DOHH2 (cell line): ENCODE measurements around the gene ARHGAP6.

Experiments used
- H3F3A ChIP-seq: fragments of 200-600 bp; sonication (generic), shearing (Covaris generic); 2 replicates; pipeline ENCODE4 v1.6.0; 2016; ENCODE audit warnings: antibody characterized with exemption, mild to moderate bottlenecking; ENCODE audit not compliant: control insufficient read depth, insufficient read depth
- H3K27ac ChIP-seq: fragments of 200-600 bp; sonication (generic); 2 replicates; pipeline ENCODE4 v1.5.1; 2014; ENCODE audit warnings: low read depth, mild to moderate bottlenecking, low read length, moderate library complexity
- H3K27me3 ChIP-seq: fragments of 200-600 bp; sonication (generic); 2 replicates; pipeline ENCODE4 v1.6.1; 2014; ENCODE audit warnings: mild to moderate bottlenecking, low read length, mixed read lengths; ENCODE audit not compliant: control insufficient read depth
- H3K36me3 ChIP-seq: fragments of 200-600 bp; sonication (generic); 2 replicates; pipeline ENCODE4 v1.6.1; 2014; ENCODE audit warnings: mild to moderate bottlenecking, low read length, moderate library complexity, mixed read lengths; ENCODE audit not compliant: control insufficient read depth
- H3K4me1 ChIP-seq: fragments of 200-600 bp; sonication (generic); 2 replicates; pipeline ENCODE4 v1.6.1; 2014; ENCODE audit warnings: mild to moderate bottlenecking, low read length, mixed read lengths; ENCODE audit not compliant: control insufficient read depth
- H3K4me2 ChIP-seq: fragments of 200-600 bp; sonication (generic); 2 replicates; pipeline ENCODE4 v1.6.0; 2014; ENCODE audit warnings: mild to moderate bottlenecking, low read length, moderate library complexity
- H3K4me3 ChIP-seq: fragments of 200-600 bp; sonication (generic); 2 replicates; pipeline ENCODE4 v1.5.1; 2014; ENCODE audit warnings: mild to moderate bottlenecking, low read length, mixed read lengths
- H3K79me2 ChIP-seq: fragments of 200-600 bp; sonication (generic); 2 replicates; pipeline ENCODE4 v1.6.1; 2014; ENCODE audit warnings: mild to moderate bottlenecking, low read length, mixed read lengths; ENCODE audit not compliant: control insufficient read depth
- H3K9me2 ChIP-seq: fragments of 200-600 bp; sonication (generic); replicated peaks from 2 replicates; pipeline ENCODE4 v1.6.1; 2014; ENCODE audit warnings: mild to moderate bottlenecking, low read length, mixed read lengths; ENCODE audit not compliant: control insufficient read depth
- H3K9me3 ChIP-seq: fragments of 200-600 bp; sonication (generic); 2 replicates; pipeline ENCODE4 v1.6.1; 2014; ENCODE audit warnings: antibody characterized with exemption, low read length, mixed read lengths; ENCODE audit not compliant: control insufficient read depth, insufficient read depth
- H4K20me1 ChIP-seq: fragments of 200-600 bp; sonication (generic); 2 replicates; pipeline ENCODE4 v1.6.0; 2014; ENCODE audit warnings: low read depth, mild to moderate bottlenecking, antibody characterized with exemption, low read length, moderate library complexity; ENCODE audit not compliant: control insufficient read depth, insufficient read depth
- CTCF ChIP-seq: fragments of 200-600 bp; sonication (generic); IDR thresholded peaks from one replicate; pipeline ENCODE4 v1.5.1; 2014; ENCODE audit warnings: antibody characterized with exemption, mild to moderate bottlenecking, low read depth, low read length; ENCODE audit not compliant: poor library complexity, severe bottlenecking
- EZH2phosphoT487 ChIP-seq: fragments of 200-600 bp; sonication (generic); IDR thresholded peaks from 2 replicates; pipeline ENCODE4 v1.6.1; 2017; ENCODE audit warnings: borderline replicate concordance, mild to moderate bottlenecking, antibody characterized with exemption, low read length, moderate library complexity, mixed read lengths

ARHGAP6 gene

GRCh38 chrX:11352296-11352741, 313.4 kb downstream of the ARHGAP6 start:
- H3K27ac ChIP-seq = no peak overlapping the region

GRCh38 chrX:11351375-11352295, 314.1 kb downstream of the ARHGAP6 start:
- peaks cover 22% of the 10 kb centered on the region for H3K4me1 ChIP-seq
- no peaks in the 10 kb centered on the region for H4K20me1 ChIP-seq
- peak overlapping the region; percentile 40 for H3K4me2 ChIP-seq
- 0 out of 2 replicates have a peak overlapping the region, but pooled peaks have one; percentile 18 for H3K27ac ChIP-seq
- no peaks in the 10 kb centered on the region for H3K9me3 ChIP-seq
- no peaks in the 10 kb centered on the region for H3F3A ChIP-seq
- TF ChIP-seq EZH2phosphoT487 (no peak), CTCF (no peak)
- no peaks in the 10 kb centered on the region for H3K36me3 ChIP-seq
- no peaks in the 10 kb centered on the region for H3K9me2 ChIP-seq
- H3K27me3 ChIP-seq = no peaks in the 10 kb centered on the region
- no peaks in the 10 kb centered on the region for H3K79me2 ChIP-seq
- H3K4me3 ChIP-seq = no peak overlapping the region; the same call in 1 of the 2 replicates

More at GRCh38 chrX:11352296-11352741, 313.4 kb downstream of the ARHGAP6 start:
- H3K79me2 ChIP-seq = no peaks in the 10 kb centered on the region
- TF ChIP-seq EZH2phosphoT487 (no peak), CTCF (no peak)
- H3K27me3 ChIP-seq = no peaks in the 10 kb centered on the region
- H3K9me2 ChIP-seq = no peaks in the 10 kb centered on the region
- H3K36me3 ChIP-seq = no peaks in the 10 kb centered on the region
- H3K4me2 ChIP-seq = no peak overlapping the region
- H3K4me3 ChIP-seq = no peak overlapping the region
- H3F3A ChIP-seq = no peaks in the 10 kb centered on the region
- no peaks in the 10 kb centered on the region for H4K20me1 ChIP-seq
- no peaks in the 10 kb centered on the region for H3K9me3 ChIP-seq
- H3K4me1 ChIP-seq = peaks cover 22% of the 10 kb centered on the region

- no peaks in the 10 kb centered on the region for H3K27me3 ChIP-seq
- H3K9me3 ChIP-seq = no peaks in the 10 kb centered on the region
- H3K36me3 ChIP-seq = no peaks in the 10 kb centered on the region
- no peak overlapping the region for H3K4me3 ChIP-seq
- H3K9me2 ChIP-seq = no peaks in the 10 kb centered on the region
- H3K4me1 ChIP-seq = peaks cover 22% of the 10 kb centered on the region
- H3K79me2 ChIP-seq = no peaks in the 10 kb centered on the region
- H3K4me2 ChIP-seq = no peak overlapping the region; the same call in 1 of the 2 replicates
- H4K20me1 ChIP-seq = no peaks in the 10 kb centered on the region
- H3K27ac ChIP-seq = no peak overlapping the region
- no peaks in the 10 kb centered on the region for H3F3A ChIP-seq
- TF ChIP-seq EZH2phosphoT487 (no peak), CTCF (no peak)
Observed at GRCh38 chrX:11349661-11350337, 315.9 kb downstream of the ARHGAP6 start.
